ENCODE results near the gene PCSK6. TPM values are rescaled to one million over a fixed set of nuclear protein-coding genes. Genes with fewer than 3 reads are reported as not detected.
"Not testable (repeated sequence)": the region's sequence is repeated elsewhere in the genome, so short reads cannot be mapped to it uniquely, and the experiment has no call there.

PCSK6 gene
- total RNA-seq, 1 donor from 2014 or later: 15.0 TPM

- no peak for DNase-seq (ENCODE audit: low spot score)
Observed at GRCh38 chr15:101378171-101378755, 111.2 kb downstream of the PCSK6 start.

- DNase-seq (ENCODE audit: low spot score): no peak
Observed at GRCh38 chr15:101376615-101377395, 112.7 kb downstream of the PCSK6 start.

- DNase-seq (ENCODE audit: low spot score): not testable (repeated sequence)
Observed at GRCh38 chr15:101375006-101375405, 114.5 kb downstream of the PCSK6 start.

- no peak for DNase-seq (ENCODE audit: low spot score)
Observed at GRCh38 chr15:101374326-101374725, 115.2 kb downstream of the PCSK6 start.

GRCh38 chr15:101373577-101373976, 115.9 kb downstream of the PCSK6 start:
- no peak for DNase-seq (ENCODE audit: low spot score)

- no peak for DNase-seq (ENCODE audit: low spot score)
Observed at GRCh38 chr15:101372960-101373525, 116.5 kb downstream of the PCSK6 start.

- DNase-seq (ENCODE audit: low spot score): no peak
Observed at GRCh38 chr15:101372149-101372577, 117.3 kb downstream of the PCSK6 start.

- no peak for DNase-seq (ENCODE audit: low spot score)
Observed at GRCh38 chr15:101371519-101371918, 118.0 kb downstream of the PCSK6 start.

GRCh38 chr15:101371081-101371480, 118.4 kb downstream of the PCSK6 start:
- DNase-seq (ENCODE audit: low spot score): no peak

- no peak for DNase-seq (ENCODE audit: low spot score)
Observed at GRCh38 chr15:101370330-101371024, 119.0 kb downstream of the PCSK6 start.

GRCh38 chr15:101369676-101370075, 119.8 kb downstream of the PCSK6 start:
- no peak for DNase-seq (ENCODE audit: low spot score)

- DNase-seq (ENCODE audit: low spot score): no peak
Observed at GRCh38 chr15:101368861-101369642, 120.5 kb downstream of the PCSK6 start.

GRCh38 chr15:101368086-101368780, 121.3 kb downstream of the PCSK6 start:
- DNase-seq (ENCODE audit: low spot score): peak; percentile 23

GRCh38 chr15:101366853-101367252, 122.7 kb downstream of the PCSK6 start:
- DNase-seq (ENCODE audit: low spot score): no peak

GRCh38 chr15:101362986-101363566, 126.4 kb downstream of the PCSK6 start:
- no peak for DNase-seq (ENCODE audit: low spot score)

- DNase-seq (ENCODE audit: low spot score): no peak
Observed at GRCh38 chr15:101362359-101362758, 127.1 kb downstream of the PCSK6 start.

- DNase-seq (ENCODE audit: low spot score): no peak
Observed at GRCh38 chr15:101361418-101361817, 128.1 kb downstream of the PCSK6 start.

- DNase-seq (ENCODE audit: low spot score): no peak
Observed at GRCh38 chr15:101359365-101359947, 130.1 kb downstream of the PCSK6 start.

GRCh38 chr15:101358895-101359294, 130.6 kb downstream of the PCSK6 start:
- DNase-seq (ENCODE audit: low spot score): no peak

GRCh38 chr15:101357885-101358284, 131.6 kb downstream of the PCSK6 start:
- no peak for DNase-seq (ENCODE audit: low spot score)

All from mucosa of gallbladder (tissue), 1 donor.